ACHN (cell line): ENCODE measurements around the gene SLC4A9.
"Not testable (repeated sequence)": the region's sequence is repeated elsewhere in the genome, so short reads cannot be mapped to it uniquely, and the experiment has no call there.

Source experiments
- DNase-seq: peaks from one replicate; pipeline ENCODE4 v3.0.0-alpha.2; 2015
- in situ Hi-C: cut with HindIII; loops from 2 replicates; pipeline ENCODE4 v1.10.0; 2017; ENCODE audit warnings: low sequenced_read_pairs, low pct_ligation_motif_present, low pct_unique_long_range_greater_than_20kb

Gene SLC4A9

DNA sequence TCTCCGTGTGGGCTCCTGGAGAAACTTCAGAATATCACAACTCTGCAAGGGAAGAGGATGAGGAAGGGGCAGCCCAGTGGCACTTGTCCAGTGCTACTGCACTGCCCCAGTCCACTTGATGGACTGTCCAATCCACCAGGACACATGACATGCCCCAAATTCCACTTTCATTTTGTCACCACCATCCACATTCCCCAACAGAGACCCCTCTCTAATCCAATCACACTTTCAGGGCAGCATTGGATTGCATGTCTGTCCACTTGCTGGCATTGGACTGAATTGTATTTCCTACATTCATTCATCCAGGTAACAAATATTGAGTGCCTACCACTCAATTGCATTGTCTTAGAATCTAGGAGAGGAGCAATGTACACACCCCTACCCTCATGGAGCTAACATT is 28.4 kb upstream of the SLC4A9 start:
- no peak for DNase-seq
- in situ Hi-C loops = no loop called here

GRCh38 chr5:140336388-140336787 is 23.6 kb upstream of the SLC4A9 start:
- no peak for DNase-seq
- in situ Hi-C loops = no loop called here

GRCh38 chr5:140337880-140338279 is 22.1 kb upstream of the SLC4A9 start:
- no peak for DNase-seq
- in situ Hi-C loops = no loop called here

GRCh38 chr5:140338336-140338735 is 21.7 kb upstream of the SLC4A9 start:
- DNase-seq = no peak
- in situ Hi-C loops = no loop called here

DNA sequence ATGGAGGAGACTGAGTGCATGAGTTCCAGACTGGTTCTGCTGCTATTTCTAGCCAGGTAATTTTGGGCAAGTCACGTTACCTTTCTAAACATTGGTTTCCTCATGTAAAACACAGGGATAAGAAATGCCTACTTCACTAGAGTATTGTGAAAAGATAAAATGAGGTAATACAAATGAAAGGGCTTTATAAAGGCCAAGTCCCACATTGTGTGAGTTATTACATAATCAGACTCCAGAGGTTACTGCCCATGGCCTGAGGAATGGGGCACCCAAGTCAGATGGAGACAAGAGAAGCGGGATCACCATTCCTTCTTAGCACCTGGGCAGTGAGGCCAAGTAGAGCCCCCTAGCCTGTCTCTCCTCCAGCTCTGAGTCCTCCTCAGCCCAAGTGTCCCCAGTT is 21.1 kb upstream of the SLC4A9 start:
- no peak for DNase-seq
- in situ Hi-C loops = no loop called here

DNA sequence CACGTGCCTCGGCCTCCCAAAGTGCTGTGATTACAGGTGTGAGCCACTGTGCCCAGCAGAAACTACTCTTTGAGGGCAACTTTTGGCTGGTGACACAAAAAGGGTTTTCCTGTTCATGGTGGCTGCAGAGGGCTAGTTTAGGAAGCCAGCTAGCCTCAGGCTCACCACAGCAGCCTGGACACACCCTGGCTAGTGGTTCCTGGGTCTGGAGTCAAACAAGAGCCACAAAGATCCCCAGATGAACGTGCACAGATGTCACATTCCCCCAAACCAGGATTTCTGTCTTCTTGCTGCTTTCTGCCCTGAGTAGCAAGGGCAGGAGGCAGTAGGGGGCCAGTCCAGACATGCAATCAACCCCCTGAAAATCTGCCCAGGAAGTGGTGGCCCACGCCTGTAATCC is 20.4 kb upstream of the SLC4A9 start:
- in situ Hi-C loops = no loop called here
- DNase-seq = no peak

DNA sequence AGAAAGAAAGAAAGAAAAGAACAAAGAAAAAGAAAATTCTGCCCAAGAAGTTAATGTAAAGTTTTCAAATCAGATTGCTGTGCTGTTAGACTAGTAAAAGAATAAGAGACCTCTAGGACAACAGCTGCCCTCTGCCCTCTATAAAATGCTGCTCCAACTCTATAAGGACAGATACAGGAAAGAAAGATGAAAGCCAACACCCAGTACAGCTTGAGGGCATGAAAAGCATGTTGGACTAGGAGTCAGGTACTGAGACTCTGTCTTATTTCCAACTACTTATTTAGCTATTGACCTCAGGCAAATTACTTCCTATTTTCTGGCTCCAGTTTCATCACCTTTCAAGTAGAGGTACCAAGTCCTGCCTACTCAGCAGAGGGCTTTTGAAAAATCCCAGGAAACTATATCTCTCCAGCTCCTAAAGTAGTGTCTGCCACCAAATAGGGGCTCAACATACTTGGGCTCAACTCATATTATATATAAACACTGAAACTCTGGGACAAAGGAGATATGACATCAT is 19.3 kb upstream of the SLC4A9 start:
- DNase-seq = no peak
- in situ Hi-C loops = no loop called here

DNA sequence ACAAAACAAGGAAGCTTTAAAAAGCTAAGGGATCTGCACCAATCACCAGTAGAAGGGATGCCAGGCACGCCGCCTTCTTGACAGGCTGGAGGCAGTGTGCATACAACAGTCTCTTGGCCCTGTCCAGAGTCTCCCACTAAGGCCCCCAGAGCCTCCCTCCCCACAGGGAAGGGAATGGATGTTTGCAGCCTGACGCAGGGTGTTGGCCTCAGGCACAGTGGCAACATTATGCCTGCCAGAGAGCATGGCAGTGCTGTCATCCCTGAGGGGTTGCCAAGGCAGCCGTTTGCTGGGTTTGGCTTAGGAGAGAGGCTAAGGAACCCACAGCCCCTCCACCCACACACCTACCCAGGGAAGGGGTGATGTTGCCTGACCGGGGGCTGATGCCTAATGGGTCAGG is 18.4 kb upstream of the SLC4A9 start:
- DNase-seq = no peak
- in situ Hi-C loops = no loop called here

GRCh38 chr5:140342287-140342686 is 17.7 kb upstream of the SLC4A9 start:
- in situ Hi-C loops = no loop called here

GRCh38 chr5:140342896-140343295 is 17.1 kb upstream of the SLC4A9 start:
- no peak for DNase-seq
- in situ Hi-C loops = no loop called here

More at GRCh38 chr5:140342287-140342686, 17.7 kb upstream of the SLC4A9 start:
- DNase-seq = no peak

GRCh38 chr5:140343849-140344248 is 16.1 kb upstream of the SLC4A9 start:
- DNase-seq, in situ Hi-C loops: not testable (repeated sequence)

- peak; percentile 48 for DNase-seq
- in situ Hi-C loops = no loop called here
Observed at GRCh38 chr5:140344683-140345423, 15.1 kb upstream of the SLC4A9 start.

GRCh38 chr5:140345919-140346347 is 14.1 kb upstream of the SLC4A9 start:
- in situ Hi-C loops = no loop called here
- peak; percentile 49 for DNase-seq

GRCh38 chr5:140346348-140347221 is 13.4 kb upstream of the SLC4A9 start, which contains the start of gene HBEGF:
HBEGF (minus strand) TSS chr5:140346603; CDS start chr5:140346328, 275 bp downstream.
- in situ Hi-C loops = no loop called here
- DNase-seq = peak; percentile 75

- in situ Hi-C loops = no loop called here
- DNase-seq = no peak
Observed at GRCh38 chr5:140347360-140347759, 12.6 kb upstream of the SLC4A9 start.

DNA sequence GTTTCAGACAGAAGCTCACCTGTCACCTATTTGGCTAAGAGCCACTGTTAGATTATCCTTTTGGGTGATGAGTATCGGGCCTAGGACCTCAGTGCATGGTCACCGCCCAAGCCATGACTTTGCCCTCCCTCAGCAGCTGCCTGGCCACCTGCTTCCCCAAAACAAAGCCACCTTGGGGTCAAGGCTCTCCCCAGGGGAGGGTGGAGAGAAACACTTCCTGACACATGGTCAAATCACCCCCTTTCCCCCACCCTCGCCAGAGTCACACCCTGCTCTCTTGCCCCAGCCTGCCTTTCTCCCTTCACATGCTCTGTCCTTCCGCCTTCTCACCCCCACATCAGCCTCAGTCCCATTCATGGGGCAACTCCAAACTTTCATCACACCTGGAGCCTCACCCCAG is 11.9 kb upstream of the SLC4A9 start:
- no peak for DNase-seq
- in situ Hi-C loops = no loop called here

GRCh38 chr5:140349244-140349643 is 10.8 kb upstream of the SLC4A9 start:
- DNase-seq = peak; percentile 35
- in situ Hi-C loops = no loop called here

- DNase-seq = peak; percentile 72
- in situ Hi-C loops = no loop called here
Observed at GRCh38 chr5:140351609-140352334, 8.2 kb upstream of the SLC4A9 start.

- DNase-seq = no peak
- in situ Hi-C loops = no loop called here
Observed at GRCh38 chr5:140355546-140355945, 4.4 kb upstream of the SLC4A9 start.
